Activated CD4-positive, alpha-beta T cell treated with anti-CD3 and anti-CD28 coated beads, Interleukin-2, amount 50 U/mL, for 16 hours (primary cell): ENCODE measurements around the gene ACVR1C.
A peak's percentile ranks its signal among the peaks of the same experiment; 100 is the strongest.

ENCODE experiments used
- DNase-seq: peaks from one replicate; pipeline ENCODE4 v3.0.0-alpha.2; 2020

The ACVR1C gene

DNA sequence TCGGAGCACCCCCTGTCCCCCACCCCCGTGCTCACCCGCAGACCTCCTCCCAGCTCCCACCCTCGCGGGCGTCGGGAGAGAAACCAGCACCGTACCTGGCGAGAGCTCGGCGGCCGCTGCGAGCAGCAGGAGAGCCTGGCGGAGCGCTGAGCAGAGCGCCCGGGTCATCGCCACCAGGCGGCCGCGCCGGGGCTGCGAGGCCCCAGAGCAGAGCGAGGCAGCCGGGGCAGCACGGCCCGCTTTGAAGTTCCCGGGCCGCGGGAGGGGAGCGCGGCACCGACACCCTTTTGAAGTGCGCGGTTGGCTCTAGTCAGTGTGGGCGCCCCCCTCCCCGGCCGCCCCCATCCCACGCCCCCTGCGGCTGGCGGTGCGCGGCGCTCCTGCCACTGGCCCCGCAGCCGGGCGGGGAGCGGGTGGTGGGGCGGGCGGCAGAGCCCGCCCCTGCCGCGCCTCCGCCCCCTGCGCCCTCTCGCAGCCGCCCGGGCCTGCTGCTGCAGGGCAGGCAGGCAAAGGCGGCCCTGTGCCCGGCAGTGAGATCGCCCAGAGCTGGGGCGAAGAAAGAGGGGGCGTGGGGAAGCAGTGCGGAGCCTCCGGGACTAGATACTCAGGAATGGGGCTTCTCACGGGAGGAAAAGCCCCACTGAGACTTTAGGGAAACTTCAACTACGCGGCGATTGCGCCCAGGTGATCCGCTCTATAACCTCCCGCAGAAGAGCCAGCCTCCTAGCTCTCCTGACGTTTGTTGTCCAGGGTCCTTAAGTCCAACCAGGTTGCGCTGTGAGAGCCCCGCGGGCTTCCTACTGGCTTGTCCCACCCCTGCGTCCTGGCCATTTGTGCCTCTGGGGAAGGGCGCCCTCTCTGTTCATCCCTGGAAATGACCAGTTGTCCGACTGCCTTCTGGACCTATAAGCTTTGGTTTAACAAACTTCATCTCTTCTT lies at the start of gene ACVR1C:
TSS of gene ACVR1C (minus strand) at position 388 of the 939 bp plus-strand sequence. CDS start at position 168, 220 bp downstream.
- peak; percentile 60 for DNase-seq

DNA sequence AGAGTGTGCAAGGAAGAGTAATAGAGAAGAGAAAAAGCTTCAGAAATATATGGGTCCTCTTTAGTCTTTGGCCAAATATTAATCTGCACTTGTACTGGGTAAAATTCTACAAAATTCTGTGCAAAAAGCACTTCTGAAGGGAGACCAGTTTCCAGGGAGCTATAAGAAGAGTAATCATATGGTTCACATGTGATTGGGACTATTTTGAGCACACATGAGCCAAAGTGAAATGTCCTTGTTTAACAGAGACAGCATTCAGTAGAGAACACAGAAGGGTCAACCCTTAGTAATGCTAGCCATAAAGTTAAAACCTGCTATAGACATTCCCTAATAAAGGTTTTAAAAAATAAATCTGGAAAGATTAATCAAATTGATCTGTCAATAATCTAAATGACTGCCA lies 49.3 kb upstream of the ACVR1C start:
- DNase-seq = no peak

DNA sequence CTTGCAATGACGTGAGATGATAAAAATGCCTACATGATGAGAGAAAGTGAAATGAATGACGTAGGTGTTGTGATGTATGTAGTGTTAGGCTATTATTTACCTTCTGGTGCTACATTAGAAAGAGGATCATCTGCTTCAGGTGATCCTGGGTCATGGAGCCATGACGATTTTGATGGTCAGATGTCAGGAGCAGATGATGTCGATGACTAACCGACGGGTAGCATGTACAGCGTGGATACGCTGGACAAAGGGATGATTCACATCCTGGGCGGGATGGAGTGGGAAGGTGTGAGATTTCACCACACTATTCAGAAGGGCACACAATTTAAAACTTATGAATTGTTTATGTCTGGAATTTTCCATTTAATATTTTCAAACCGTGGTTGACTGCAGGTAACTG lies 43.5 kb upstream of the ACVR1C start:
- no peak for DNase-seq

DNA sequence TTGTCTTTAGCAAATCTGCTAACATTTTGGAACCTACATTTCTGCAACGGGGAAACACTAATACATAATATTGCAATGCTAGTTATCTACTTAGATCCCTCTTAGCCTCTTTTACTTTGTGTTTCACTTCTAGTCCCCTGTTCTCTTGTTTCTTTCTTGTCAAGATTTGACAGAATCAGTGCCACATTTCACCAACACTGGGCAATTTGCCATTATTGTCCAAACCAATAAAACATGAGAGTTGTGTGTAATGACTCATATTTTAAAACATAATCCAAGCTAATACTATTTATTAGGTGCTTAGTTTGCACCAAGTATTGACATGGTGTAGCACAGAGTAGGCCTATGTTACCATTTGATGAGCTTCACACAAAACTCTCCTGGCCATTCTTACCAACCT lies 33.7 kb upstream of the ACVR1C start:
- DNase-seq = no peak

GRCh38 chr2:157661776-157662175 lies 33.1 kb upstream of the ACVR1C start:
- DNase-seq = no peak

- no peak for DNase-seq
Observed at GRCh38 chr2:157657858-157658257, 29.2 kb upstream of the ACVR1C start.

GRCh38 chr2:157657101-157657500 lies 28.4 kb upstream of the ACVR1C start:
- no peak for DNase-seq

- no peak for DNase-seq
Observed at GRCh38 chr2:157644776-157645175, 16.1 kb upstream of the ACVR1C start.

GRCh38 chr2:157631861-157632260 lies 3.2 kb upstream of the ACVR1C start:
- DNase-seq = no peak

DNA sequence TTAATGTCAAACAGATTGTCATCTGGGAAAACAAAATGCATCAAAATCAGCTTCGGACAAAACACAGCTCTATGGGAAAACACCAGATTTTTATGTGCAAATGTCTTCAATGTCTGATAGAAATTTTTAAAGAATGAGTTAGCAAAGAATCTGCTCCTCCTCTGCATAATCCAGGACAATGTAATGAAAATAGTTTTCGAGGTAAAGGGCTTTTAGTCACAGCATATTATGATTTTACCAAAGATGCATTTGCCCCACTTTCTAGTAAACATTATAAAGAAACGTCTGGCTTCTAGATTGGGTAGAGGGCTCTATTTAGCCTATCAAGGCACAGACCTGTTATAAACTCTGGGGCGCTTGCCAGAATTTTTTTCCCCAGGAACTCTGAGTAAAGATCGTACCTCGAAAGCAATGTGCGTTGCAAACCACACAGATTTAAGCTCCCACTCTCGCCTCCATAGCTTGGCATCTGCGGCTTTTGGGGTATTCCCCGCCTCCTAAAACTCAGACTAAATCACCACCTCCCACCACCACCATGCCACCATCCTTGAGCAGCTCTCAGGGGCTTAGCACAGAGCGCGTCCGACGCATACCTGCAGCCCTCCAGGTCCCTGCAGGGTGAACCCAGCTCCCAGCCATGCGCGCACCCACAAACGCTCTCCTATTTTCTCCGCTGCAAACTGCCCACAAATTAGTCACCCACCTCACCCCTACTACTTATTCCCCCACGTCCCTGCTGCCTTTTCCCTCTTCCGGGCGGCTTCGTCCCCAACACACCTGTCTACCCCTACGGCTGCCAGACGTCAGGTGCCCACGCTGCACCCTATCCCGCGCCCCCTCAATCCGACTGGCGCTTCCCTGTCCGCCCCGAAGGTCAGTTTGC lies 829 bp downstream of the ACVR1C start:
- peak; percentile 39 for DNase-seq

DNA sequence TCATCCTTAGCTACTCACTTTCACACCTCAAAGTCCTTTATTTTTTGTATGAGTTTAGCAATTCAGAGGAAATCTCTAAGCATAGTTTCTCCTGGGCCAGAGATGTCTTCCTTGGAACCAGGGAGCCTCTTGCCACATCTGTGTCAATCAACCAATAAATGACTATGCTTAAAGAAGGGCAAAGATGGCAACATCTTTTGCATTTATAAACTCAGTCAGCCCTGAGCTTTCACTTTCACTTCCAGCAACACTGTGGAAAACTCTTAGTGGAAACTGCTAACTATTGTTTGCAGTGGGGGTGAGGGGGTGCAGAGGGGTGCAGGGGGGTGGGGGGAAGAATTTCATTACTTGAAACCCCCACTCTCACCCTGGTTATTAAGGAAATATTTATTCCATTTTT lies 3.4 kb downstream of the ACVR1C start:
- DNase-seq = peak; percentile 16

GRCh38 chr2:157620956-157621355 lies 7.7 kb downstream of the ACVR1C start:
- DNase-seq = no peak

- no peak for DNase-seq
Observed at GRCh38 chr2:157611726-157612125, 16.9 kb downstream of the ACVR1C start.

DNA sequence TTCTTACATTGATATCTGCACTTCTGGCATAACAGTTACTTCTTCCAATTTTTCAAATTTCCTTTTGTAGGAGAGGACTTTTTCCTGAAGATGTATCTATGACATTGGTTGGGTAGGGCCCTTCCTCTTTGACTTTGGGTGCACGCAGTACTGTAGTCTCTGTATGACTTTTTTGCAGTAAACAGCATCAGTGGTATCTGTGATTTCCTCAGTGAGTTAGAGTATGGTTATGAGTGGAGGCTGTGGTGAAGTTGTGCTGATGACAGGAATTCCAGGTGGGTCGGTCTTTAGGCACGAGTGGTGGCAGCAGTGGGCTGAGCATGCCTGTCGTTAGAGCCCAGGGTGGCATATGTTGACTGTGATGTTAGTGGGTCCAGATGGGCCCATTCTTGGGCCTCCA lies 17.6 kb downstream of the ACVR1C start:
- DNase-seq = no peak

DNA sequence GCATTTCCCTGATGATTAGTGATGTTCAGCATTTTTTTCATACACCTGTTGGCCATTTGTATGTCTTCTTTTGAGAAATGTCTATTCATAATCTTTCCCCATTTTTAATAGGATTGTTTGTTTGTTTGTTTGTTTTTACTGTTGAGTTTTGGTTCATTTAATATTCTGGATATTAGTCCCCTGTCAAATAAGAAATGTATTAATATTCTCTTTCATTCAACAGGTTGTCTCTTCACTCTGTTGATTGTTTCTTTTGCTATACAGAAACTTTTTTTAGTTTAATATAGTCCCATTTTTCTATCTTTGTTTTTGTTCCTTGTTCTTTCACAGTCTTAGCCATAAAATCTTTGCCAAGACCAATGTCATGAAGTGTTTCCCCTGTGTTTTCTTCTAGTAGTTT lies 22.1 kb downstream of the ACVR1C start:
- DNase-seq = no peak

- no peak for DNase-seq
Observed at GRCh38 chr2:157603198-157603597, 25.5 kb downstream of the ACVR1C start.

GRCh38 chr2:157601807-157602206 lies 26.9 kb downstream of the ACVR1C start:
- peak; percentile 12 for DNase-seq

- peak; percentile 42 for DNase-seq
Observed at GRCh38 chr2:157596992-157597681, 31.5 kb downstream of the ACVR1C start.

- no peak for DNase-seq
Observed at GRCh38 chr2:157593411-157593810, 35.3 kb downstream of the ACVR1C start.

- no peak for DNase-seq
Observed at GRCh38 chr2:157592948-157593347, 35.7 kb downstream of the ACVR1C start.

DNA sequence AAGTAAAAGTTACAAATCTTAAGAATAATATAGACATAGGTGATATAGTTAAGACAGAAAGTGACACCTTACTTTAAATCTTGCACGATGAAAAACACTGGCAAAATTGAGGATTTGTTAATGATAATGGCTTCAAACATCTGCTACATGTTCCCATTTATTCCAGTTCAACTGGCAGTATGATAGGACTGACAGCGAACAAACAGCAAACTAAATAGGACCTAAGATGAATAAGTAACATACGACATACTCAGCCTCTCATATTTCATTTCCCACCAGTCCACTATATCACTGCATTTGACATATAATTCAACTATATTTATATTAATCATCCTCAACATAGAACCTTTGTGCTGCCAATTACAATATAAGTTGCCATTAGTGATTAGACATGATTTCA lies 36.3 kb downstream of the ACVR1C start:
- no peak for DNase-seq

DNA sequence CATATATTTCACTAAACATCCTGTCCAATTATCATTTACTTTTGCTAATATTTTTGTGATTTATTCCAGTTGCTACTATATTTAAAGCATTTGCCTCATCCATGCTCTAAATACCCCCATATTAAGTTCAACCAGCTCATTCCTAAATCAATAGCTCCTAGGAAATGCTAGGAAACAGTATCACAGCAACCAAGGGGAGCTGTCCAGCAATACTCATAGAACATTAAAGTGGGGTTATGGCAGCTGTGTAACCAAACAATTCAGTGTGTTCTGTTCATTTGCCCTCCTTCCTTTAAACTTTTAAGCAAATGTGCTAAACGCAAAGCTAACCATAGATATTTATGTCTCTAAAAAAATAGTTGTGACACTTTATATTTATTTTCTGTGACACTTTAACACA lies 41.1 kb downstream of the ACVR1C start:
- no peak for DNase-seq

DNA sequence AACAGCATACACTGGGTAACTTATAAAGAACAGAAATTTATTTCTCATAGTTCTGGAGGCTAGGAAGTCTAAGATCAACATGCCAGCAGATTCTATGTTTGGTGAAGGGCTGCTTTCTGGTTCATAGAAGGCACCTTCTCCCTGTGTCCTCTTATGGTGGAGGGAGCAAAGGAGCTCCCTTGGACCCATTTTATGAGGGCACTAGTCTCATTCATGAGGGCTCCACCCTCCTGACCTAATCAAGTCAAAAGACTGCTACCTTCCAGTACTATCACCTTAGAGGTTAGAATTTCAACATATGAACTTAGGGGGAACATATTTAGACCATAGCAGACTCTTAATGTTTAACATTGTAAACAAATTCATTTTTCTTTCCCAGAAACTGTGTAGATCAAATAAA lies 54.5 kb downstream of the ACVR1C start:
- no peak for DNase-seq
